ENCODE measurements around the gene ZFHX3. TPM values are rescaled to one million over a fixed set of nuclear protein-coding genes. Genes with fewer than 3 reads are reported as not detected.
A peak's percentile ranks its signal among the peaks of the same experiment; 100 is the strongest.

The ZFHX3 gene
- total and polyA plus RNA-seq, 11 donors, result 3.8 to 21.6 (median 13.6) TPM

DNA sequence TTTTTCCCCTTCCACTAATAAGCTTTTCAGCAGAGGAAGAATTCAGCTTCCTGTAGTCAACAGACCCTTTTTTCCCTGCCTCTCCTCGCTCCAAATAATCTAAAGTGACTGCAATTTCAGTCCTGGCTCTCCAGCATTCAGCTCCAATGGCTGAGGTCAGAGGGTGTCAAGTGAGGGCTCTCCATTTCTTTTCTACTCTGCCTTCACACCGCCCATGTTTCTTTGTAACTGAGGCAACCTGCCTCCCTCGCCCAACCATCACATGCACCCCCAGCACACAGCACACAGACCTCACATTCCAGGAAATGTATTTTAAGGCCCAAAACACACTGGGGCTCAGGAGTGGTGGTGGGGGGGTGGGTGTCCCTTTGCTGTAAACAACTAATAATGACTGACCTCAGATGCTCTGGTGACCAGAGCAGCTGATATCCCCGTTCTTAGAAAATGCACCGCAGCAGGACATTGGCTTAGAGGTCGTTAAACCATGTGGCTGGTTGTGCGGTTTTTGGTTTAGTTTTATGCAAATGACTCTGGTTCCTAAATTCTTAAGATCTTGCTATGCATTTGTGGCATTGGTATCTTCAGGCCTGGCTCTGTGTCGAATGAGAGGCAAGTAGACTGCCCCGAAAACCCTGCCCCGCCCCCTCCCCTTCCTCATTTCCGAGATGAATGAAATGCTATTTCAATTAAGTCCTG lies 203.6 kb downstream of the ZFHX3 start:
- 64 to 67% (median 65%) methylated on average over 11 of the region's 11 CpGs for WGBS, 4 donors
- peak overlapping the region in 3 of 12 donors; percentile 21 to 38 (median 25) for H3K27ac ChIP-seq
- H3K9me3 ChIP-seq, result no peaks in the 10 kb centered on the region
- TF ChIP-seq POLR2A (IDR thresholded peaks at IDR 0.05), result no peak
- TF ChIP-seq, protein P1, sequence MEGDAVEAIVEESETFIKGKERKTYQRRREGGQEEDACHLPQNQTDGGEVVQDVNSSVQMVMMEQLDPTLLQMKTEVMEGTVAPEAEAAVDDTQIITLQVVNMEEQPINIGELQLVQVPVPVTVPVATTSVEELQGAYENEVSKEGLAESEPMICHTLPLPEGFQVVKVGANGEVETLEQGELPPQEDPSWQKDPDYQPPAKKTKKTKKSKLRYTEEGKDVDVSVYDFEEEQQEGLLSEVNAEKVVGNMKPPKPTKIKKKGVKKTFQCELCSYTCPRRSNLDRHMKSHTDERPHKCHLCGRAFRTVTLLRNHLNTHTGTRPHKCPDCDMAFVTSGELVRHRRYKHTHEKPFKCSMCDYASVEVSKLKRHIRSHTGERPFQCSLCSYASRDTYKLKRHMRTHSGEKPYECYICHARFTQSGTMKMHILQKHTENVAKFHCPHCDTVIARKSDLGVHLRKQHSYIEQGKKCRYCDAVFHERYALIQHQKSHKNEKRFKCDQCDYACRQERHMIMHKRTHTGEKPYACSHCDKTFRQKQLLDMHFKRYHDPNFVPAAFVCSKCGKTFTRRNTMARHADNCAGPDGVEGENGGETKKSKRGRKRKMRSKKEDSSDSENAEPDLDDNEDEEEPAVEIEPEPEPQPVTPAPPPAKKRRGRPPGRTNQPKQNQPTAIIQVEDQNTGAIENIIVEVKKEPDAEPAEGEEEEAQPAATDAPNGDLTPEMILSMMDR (IDR thresholded peaks at IDR 0.05), result no peak
- no peaks in the 10 kb centered on the region for H3K36me3 ChIP-seq
- peaks cover 0 to 73% (median 48%) of the 10 kb centered on the region in 12 donors for H3K4me1 ChIP-seq
- no peak overlapping the region for H3K4me3 ChIP-seq
- ATAC-seq (no peak), DNase-seq (no peak)
- intact Hi-C loops (cut with DNase I), result loop anchor here in 3 of 10 donors (5.0 to 10.0 kb wide), 3 partner anchors 33 to 93 kb away; no protein-coding TSS in a partner anchor
- no peaks in the 10 kb centered on the region for H3K27me3 ChIP-seq

DNA sequence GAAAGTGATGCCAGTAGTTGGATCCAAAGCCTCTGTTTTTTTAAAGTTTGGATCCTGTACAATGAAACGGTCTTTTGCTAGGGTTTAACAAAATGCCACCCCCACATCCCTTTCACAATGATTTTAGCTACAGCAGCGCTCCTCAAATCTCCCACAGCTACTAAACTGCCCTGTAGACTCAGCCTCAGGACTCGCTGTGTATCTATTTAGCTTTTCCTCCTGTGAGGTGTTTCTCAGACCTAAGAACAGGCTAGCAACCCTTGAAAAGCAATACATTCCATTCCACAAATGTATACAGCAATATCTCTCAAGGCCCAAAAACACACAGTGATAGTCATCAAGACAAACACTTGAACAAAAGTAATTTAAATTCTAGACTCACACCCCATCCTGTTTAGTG lies 206.4 kb downstream of the ZFHX3 start:
- WGBS, 4 donors, result 68 to 79% (median 74%) methylated on average over 3 of the region's 3 CpGs
- Histone ChIP-seq H3K36me3 (no peaks in the 10 kb centered on the region), H3K27me3 (no peaks in the 10 kb centered on the region), H3K27ac (no peak overlapping the region), H3K4me3 (no peak overlapping the region), H3K9me3 (no peaks in the 10 kb centered on the region), H3K4me1 (peaks cover 0 to 45% (median 21%) of the 10 kb centered on the region in 12 donors)
- intact Hi-C loops (cut with DNase I), result loop anchor here in 3 of 10 donors (5.0 to 10.0 kb wide), 3 partner anchors 36 to 96 kb away; no protein-coding TSS in a partner anchor
- DNase-seq, result no peak
- no peak for ATAC-seq
- TF ChIP-seq POLR2A (IDR thresholded peaks at IDR 0.05), result no peak
- TF ChIP-seq, protein P1 (IDR thresholded peaks at IDR 0.05), result no peak

DNA sequence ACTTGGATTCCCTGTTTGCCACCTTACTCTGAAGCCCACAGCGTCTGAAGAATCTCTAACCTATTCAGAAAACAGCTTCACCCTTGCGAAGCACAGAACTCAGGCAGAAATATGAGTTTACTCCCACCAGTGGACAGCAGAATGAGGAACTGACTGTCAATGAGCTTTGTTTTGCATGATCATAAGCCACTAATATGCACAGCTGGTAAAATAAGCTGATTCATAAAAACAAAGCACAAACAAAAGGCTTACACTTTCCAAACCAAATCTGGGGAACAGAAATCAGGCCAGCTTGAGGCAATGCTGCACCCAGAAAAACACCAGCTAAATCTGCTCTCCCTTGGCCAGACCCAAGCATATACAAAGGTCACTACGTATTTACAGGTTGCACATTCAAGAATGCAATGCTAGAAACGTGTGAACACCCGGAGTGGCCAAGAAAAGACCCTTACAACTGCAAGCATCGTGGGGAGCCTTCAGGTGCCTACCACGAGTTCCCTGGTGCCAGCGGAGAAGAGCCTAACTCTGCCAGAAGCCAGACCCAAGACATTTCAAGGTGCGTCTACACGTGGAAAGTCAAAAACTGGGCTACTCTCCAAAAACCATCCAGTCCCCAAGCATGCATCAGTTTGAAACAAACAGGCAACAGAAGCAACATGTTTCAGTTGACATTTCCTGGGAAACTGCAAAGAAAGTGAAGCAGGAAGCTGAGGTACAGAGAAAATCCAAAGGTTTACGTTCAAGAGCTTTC lies 207.1 kb downstream of the ZFHX3 start:
- TF ChIP-seq, protein P1 (IDR thresholded peaks at IDR 0.05), result no peak
- TF ChIP-seq POLR2A (IDR thresholded peaks at IDR 0.05), result no peak
- ATAC-seq (no peak), DNase-seq (no peak)
- 77 to 82% (median 78%) methylated on average over 11 of the region's 11 CpGs for WGBS, 4 donors
- H3K4me3 ChIP-seq, result no peak overlapping the region
- H3K36me3 ChIP-seq, result no peaks in the 10 kb centered on the region
- H3K9me3 ChIP-seq, result no peaks in the 10 kb centered on the region
- peak overlapping the region in 1 of 12 donors; percentile 13 for H3K27ac ChIP-seq
- H3K27me3 ChIP-seq, result no peaks in the 10 kb centered on the region
- H3K4me1 ChIP-seq, result peaks cover 0 to 39% (median 20%) of the 10 kb centered on the region in 12 donors
- intact Hi-C loops (cut with DNase I), result loop anchor here in 3 of 10 donors (5.0 to 10.0 kb wide), 3 partner anchors 36 to 96 kb away; no protein-coding TSS in a partner anchor

- DNase-seq (no peak), ATAC-seq (no peak)
- H3K36me3 ChIP-seq, result no peaks in the 10 kb centered on the region
- intact Hi-C loops (cut with DNase I), result loop anchor here in 2 of 10 donors (10.0 kb wide), 2 partner anchors 216 to 1036 kb away; no protein-coding TSS in a partner anchor
- H3K9me3 ChIP-seq, result no peaks in the 10 kb centered on the region
- TF ChIP-seq POLR2A (IDR thresholded peaks at IDR 0.05), result no peak
- TF ChIP-seq, protein P1 (IDR thresholded peaks at IDR 0.05), result no peak
- no peak overlapping the region for H3K4me3 ChIP-seq
- H3K27ac ChIP-seq, result no peak overlapping the region
- H3K4me1 ChIP-seq, result peaks cover 0 to 21% (median 12%) of the 10 kb centered on the region in 12 donors
- no peaks in the 10 kb centered on the region for H3K27me3 ChIP-seq
- WGBS, 4 donors, result 95 to 99% (median 97%) methylated on average over 13 of the region's 13 CpGs
Measured at GRCh38 chr16:72838951-72839350, 209.0 kb downstream of the ZFHX3 start.

All from heart left ventricle (tissue), 16 donors.